CD4-positive, CD25-positive, alpha-beta regulatory T cell (primary cell): ENCODE data around the gene HSPB6. TPM values are rescaled to one million over a fixed set of nuclear protein-coding genes. Genes with fewer than 3 reads are reported as not detected.
A peak's percentile ranks its signal among the peaks of the same experiment; 100 is the strongest.

ENCODE experiments used
- ATAC-seq, 2 donors: fragments of 150-1000 bp; cut with Tn5 transposase; one replicate each; pipeline ENCODE4 v1.10.0; 2021; ENCODE audit warnings: low read depth in 2 of 2, moderate number of reproducible peaks in 2 of 2, moderate library complexity in 1 of 2
- DNase-seq, 3 donors: peaks; one replicate each; pipeline versions ENCODE4 v3.0.0 to v3.0.0-alpha.2; 2012 to 2022; ENCODE audit warnings: mixed read lengths in 1 of 3
- H3K27ac ChIP-seq: one replicate; pipeline ENCODE4 v1.7.0; 2013; ENCODE audit warnings: mild to moderate bottlenecking, low read length; ENCODE audit not compliant: insufficient read depth, poor library complexity, severe bottlenecking
- H3K27me3 ChIP-seq: one replicate; pipeline ENCODE4 v1.7.0; 2013; ENCODE audit warnings: low read length; ENCODE audit not compliant: control insufficient read depth, insufficient read depth
- H3K36me3 ChIP-seq: one replicate; pipeline ENCODE4 v1.7.0; 2013; ENCODE audit warnings: mild to moderate bottlenecking, low read length, moderate library complexity; ENCODE audit not compliant: control insufficient read depth, insufficient read depth
- H3K4me1 ChIP-seq: 2 replicates; pipeline ENCODE4 v1.7.0; 2013; ENCODE audit warnings: mild to moderate bottlenecking, low read length; ENCODE audit not compliant: insufficient read depth, control insufficient read depth, poor library complexity, severe bottlenecking
- H3K4me3 ChIP-seq: one replicate; pipeline ENCODE4 v1.7.0; 2013; ENCODE audit warnings: low read depth, mild to moderate bottlenecking, low read length, moderate library complexity
- H3K9me3 ChIP-seq, 2 experiments: 1 replicate in 1 of 2; 2 replicates in 1 of 2; pipeline ENCODE4 v1.7.0; 2013; ENCODE audit warnings: low read length in 2 of 2, mild to moderate bottlenecking in 1 of 2, moderate library complexity in 1 of 2; ENCODE audit not compliant: control insufficient read depth in 2 of 2
- H3K27ac Mint-ChIP-seq, 3 donors: one replicate each; pipeline ENCODE4 v1.8.0; 2020 to 2022; ENCODE audit warnings: mild to moderate bottlenecking in 3 of 3, mixed read lengths in 3 of 3, moderate library complexity in 2 of 3
- H3K27me3 Mint-ChIP-seq: one replicate; pipeline ENCODE4 v1.8.0; 2022; ENCODE audit warnings: mild to moderate bottlenecking, mixed read lengths
- H3K36me3 Mint-ChIP-seq: one replicate; pipeline ENCODE4 v1.8.0; 2020; ENCODE audit warnings: mixed read lengths
- H3K4me1 Mint-ChIP-seq, 4 donors: one replicate each; pipeline ENCODE4 v1.8.0; 2020 to 2022; ENCODE audit warnings: mixed read lengths in 4 of 4, mild to moderate bottlenecking in 1 of 4
- H3K4me3 Mint-ChIP-seq, 4 donors: one replicate each; pipeline ENCODE4 v1.8.0; 2020 to 2022; ENCODE audit warnings: mild to moderate bottlenecking in 4 of 4, mixed read lengths in 4 of 4, moderate library complexity in 3 of 4
- H3K9me3 Mint-ChIP-seq, 7 donors: one replicate each; pipeline ENCODE4 v1.8.0; 2020 to 2022; ENCODE audit warnings: mixed read lengths in 7 of 7, mild to moderate bottlenecking in 3 of 7, moderate library complexity in 2 of 7
- polyA plus RNA-seq, 4 donors: library from polyadenylated mRNA; unstranded; fragments of 300-500 nt; fragmentation: Illumina TruSeq; gene quantifications; one replicate each; pipeline ENCODE4 v1.2.3, GENCODE V29; 2021
- total RNA-seq: library from RNA; stranded (reverse); gene quantifications from one replicate; pipeline ENCODE4 v1.2.3, GENCODE V29; 2022

The HSPB6 gene
- total and polyA plus RNA-seq, 5 donors from 2014 or later = not detected

DNA sequence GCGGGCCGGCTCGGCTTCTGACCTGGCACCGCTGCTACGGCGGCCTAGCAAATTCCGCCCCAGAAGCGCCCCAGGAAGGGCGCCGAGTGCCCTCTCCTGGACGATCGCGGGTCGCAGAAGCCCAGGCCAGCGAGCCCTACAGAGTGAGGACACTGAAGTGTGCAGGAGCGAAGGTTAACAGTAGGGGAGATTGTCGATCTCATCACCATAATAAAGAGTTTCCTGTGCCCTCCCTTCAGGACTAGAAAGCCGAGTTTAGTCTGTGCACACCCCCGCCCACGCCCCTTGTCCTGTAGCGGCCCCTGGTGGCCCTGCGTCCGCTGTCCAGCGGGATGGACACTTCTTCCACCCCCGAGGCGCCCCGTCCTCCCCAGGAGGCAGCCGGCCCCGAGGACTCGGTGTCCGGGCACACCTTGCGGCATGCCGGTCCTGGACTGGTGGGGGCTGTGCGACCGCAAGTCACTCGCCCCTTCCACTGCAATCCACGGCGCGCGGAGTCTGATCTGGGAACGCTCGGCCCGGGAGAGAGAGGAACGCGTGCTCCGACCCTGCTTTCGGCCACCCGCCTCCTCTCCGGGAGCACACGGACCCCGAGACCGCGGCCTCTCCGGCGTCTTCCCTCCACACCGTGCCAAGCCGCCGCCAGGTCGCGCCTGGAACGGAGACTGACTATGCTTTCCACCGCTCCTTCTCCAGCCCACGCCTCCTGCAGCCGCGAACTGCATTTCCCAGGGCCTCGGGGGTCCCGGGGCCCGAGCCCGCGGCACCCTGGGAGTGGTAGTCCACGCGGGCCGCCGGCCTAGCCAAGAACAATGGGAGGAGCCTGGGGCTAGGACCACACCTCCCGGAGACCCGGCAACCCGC, 39.8 kb downstream of the HSPB6 start:
- H3K4me1 ChIP-seq = peaks cover 67% of the 10 kb centered on the region
- no peaks in the 10 kb centered on the region for H3K9me3 ChIP-seq
- Mint-ChIP-seq H3K9me3 (peaks cover 0 to 1% (median 0%) of the 10 kb centered on the region in 7 donors), H3K27me3 (peaks cover 4% of the 10 kb centered on the region), H3K4me3 (peak overlapping the region; percentile 86 to 99 (median 94)), H3K36me3 (peaks cover 7% of the 10 kb centered on the region), H3K4me1 (peaks cover 11 to 71% (median 39%) of the 10 kb centered on the region in 4 donors), H3K27ac (peak overlapping the region; percentile 92 to 95 (median 95))
- DNase-seq (peak; percentile 94 to 98 (median 98)), ATAC-seq (peak; percentile 83)
- peak overlapping the region; percentile 68 for H3K4me3 ChIP-seq
- no peaks in the 10 kb centered on the region for H3K27me3 ChIP-seq
- H3K36me3 ChIP-seq = peaks cover 12% of the 10 kb centered on the region
- H3K27ac ChIP-seq = peak overlapping the region; percentile 95

DNA sequence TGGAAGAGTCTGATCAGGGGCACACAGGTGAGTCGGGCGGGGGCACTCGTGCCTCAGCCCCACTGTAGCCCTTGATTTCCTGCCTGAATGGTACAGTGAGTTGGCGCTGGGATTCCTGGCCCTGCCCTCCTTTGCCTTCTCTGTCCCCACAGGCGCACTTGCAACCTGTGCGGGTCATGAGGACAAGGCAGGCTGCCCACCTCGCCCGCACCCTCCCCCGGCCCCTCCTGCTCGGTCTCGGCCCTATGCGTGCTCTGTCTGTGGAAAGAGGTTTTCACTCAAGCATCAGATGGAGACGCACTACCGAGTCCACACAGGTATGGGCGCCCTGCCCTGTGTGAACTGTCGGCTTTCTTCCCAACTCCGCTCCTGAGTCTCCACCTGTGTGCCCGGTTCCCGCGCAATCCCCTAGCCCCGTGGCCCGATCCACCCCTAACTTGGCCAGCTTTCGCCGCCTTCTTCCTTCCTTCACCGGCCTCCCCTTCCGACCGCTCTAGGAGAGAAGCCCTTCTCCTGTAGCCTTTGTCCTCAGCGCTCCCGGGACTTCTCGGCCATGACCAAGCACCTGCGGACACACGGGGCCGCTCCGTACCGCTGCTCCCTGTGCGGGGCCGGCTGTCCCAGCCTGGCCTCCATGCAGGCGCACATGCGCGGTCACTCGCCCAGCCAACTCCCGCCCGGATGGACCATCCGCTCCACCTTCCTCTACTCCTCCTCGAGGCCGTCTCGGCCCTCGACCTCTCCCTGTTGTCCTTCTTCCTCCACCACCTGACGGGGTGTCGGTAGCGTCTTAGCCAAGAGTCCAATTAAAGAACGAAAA, 40.6 kb downstream of the HSPB6 start:
- Mint-ChIP-seq H3K27me3 (peaks cover 4% of the 10 kb centered on the region), H3K4me1 (peaks cover 14 to 71% (median 45%) of the 10 kb centered on the region in 4 donors), H3K4me3 (peak overlapping the region; percentile 86 to 99 (median 94)), H3K36me3 (peaks cover 3% of the 10 kb centered on the region), H3K27ac (peak overlapping the region; percentile 92 to 95 (median 95)), H3K9me3 (peaks cover 0 to 1% (median 0%) of the 10 kb centered on the region in 7 donors)
- no peak for ATAC-seq
- Histone ChIP-seq H3K27ac (peak overlapping the region; percentile 95), H3K9me3 (no peaks in the 10 kb centered on the region), H3K27me3 (no peaks in the 10 kb centered on the region), H3K4me3 (peak overlapping the region; percentile 68), H3K4me1 (peaks cover 75% of the 10 kb centered on the region), H3K36me3 (peaks cover 6% of the 10 kb centered on the region)
- peak in 2 of 3 donors; percentile 31 to 48 for DNase-seq

DNA sequence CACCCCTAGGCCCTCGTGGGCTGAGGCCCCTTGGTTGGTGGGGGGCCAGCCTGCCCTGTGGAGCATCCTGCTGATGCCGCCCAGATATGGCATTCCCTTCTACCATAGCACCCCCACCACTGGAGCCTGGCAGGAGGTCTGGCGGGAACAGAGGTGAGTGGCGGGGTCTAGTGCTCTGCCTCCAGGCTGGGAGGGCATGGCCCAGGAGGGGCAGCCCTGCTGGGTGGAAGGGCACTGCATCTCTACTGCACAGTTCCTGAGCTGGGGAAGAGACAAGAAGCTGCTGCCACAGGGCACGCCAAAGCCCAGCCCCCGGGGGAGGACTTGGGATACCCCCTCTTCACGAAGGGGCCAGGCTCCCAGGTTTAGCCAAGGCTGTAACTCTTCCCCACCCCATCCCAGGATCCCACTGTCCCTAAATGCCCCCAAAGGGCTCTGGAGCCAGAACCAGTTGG, 41.4 kb downstream of the HSPB6 start:
- no peak overlapping the region for H3K4me3 ChIP-seq
- peaks cover 83% of the 10 kb centered on the region for H3K4me1 ChIP-seq
- no peak for DNase-seq

DNA sequence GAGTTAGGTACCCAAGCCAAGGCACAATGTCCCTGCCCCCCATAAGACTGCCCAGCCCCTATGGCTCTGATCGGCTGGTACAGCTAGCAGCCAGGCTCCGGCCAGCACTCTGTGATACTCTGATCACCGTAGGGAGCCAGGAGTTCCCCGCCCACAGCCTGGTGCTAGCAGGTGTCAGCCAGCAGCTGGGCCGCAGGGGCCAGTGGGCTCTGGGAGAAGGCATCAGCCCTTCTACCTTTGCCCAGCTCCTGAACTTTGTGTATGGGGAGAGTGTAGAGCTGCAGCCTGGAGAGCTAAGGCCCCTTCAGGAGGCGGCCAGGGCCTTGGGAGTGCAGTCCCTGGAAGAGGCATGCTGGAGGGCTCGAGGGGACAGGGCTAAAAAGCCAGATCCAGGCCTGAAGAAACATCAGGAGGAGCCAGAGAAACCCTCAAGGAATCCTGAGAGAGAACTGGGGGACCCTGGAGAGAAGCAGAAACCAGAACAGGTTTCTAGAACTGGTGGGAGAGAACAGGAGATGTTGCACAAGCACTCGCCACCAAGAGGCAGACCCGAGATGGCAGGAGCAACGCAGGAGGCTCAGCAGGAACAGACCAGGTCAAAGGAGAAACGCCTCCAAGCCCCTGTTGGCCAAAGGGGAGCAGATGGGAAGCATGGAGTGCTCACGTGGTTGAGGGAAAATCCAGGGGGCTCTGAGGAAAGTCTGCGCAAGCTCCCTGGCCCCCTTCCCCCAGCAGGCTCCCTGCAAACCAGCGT, 42.1 kb downstream of the HSPB6 start:
- no peaks in the 10 kb centered on the region for H3K9me3 Mint-ChIP-seq
- Histone ChIP-seq H3K4me3 (peak overlapping the region; percentile 69), H3K27me3 (no peaks in the 10 kb centered on the region), H3K4me1 (peaks cover 84% of the 10 kb centered on the region), H3K27ac (peak overlapping the region; percentile 95), H3K36me3 (no peaks in the 10 kb centered on the region), H3K9me3 (no peaks in the 10 kb centered on the region)
- H3K27ac Mint-ChIP-seq = peak overlapping the region; percentile 95 to 98 (median 97)
- H3K4me3 Mint-ChIP-seq = peak overlapping the region; percentile 85 to 93 (median 88)
- peaks cover 20 to 78% (median 52%) of the 10 kb centered on the region in 4 donors for H3K4me1 Mint-ChIP-seq
- no peak for ATAC-seq
- peaks cover 4% of the 10 kb centered on the region for H3K27me3 Mint-ChIP-seq
- H3K36me3 Mint-ChIP-seq = no peaks in the 10 kb centered on the region
- peak in 2 of 3 donors; percentile 24 to 58 for DNase-seq

More for the DNA sequence above, 41.4 kb downstream of the HSPB6 start:
- Mint-ChIP-seq H3K4me3 (peak overlapping the region; percentile 86 to 99 (median 94)), H3K27me3 (peaks cover 4% of the 10 kb centered on the region), H3K36me3 (peaks cover 3% of the 10 kb centered on the region), H3K27ac (peak overlapping the region; percentile 92 to 95 (median 95)), H3K9me3 (peaks cover 0 to 1% (median 0%) of the 10 kb centered on the region in 7 donors), H3K4me1 (peaks cover 20 to 78% (median 51%) of the 10 kb centered on the region in 4 donors)
- Histone ChIP-seq H3K36me3 (peaks cover 5% of the 10 kb centered on the region), H3K27me3 (no peaks in the 10 kb centered on the region), H3K27ac (peak overlapping the region; percentile 95), H3K9me3 (no peaks in the 10 kb centered on the region)
- no peak for ATAC-seq

DNA sequence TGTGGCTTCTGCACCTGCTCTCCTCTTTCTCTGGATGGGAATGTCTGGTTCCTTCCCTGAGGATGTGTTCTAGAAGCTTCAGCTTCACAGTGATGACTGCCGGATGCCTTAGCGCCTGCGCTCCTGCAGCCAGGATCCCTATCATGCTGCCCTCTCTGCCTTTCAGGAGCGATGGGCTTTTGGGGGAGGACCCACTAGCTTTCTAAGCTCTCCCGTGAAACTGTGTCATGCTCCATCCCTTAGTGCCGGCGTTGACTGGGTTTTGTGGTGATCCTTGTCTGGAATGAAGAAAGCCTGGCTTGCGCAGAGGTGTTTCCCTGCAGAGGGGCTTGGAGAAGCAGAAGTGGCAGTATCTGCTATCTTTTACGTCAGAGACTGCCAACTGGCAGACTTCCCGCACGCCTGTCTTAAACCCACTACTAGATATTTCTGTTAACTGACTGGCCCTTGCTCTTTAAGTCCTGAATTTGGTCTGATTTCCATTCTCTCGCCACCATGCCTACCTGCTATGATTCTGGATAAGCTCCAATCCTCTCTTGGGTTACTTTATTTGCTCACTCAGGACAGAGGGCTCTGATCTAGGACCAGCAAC, 42.8 kb downstream of the HSPB6 start:
- Mint-ChIP-seq H3K4me1 (peaks cover 20 to 72% (median 48%) of the 10 kb centered on the region in 4 donors), H3K4me3 (peak overlapping the region; percentile 85 to 93 (median 88))

DNA sequence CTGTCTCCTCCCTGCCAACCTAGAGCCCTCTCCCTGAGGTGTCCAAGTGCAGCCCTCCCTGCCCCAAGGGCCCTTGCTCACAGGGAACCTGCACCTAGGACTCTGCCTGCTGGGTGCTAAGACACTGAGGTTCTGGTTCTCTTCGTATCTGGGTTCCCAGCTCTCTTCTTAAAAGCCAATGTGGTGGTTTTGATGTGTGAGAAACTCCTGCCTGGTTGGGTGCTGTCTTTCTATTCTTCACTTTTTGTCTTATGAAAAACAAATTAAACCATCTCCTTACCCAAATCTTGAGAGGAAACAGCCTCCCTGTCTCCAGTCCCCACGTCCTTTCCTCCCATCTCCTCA, 43.4 kb downstream of the HSPB6 start:
- Mint-ChIP-seq H3K4me3 (peak overlapping the region; percentile 85 to 93 (median 88)), H3K27me3 (peaks cover under 1% of the 10 kb centered on the region), H3K9me3 (no peaks in the 10 kb centered on the region)

More for the DNA sequence above, 42.8 kb downstream of the HSPB6 start:
- Mint-ChIP-seq H3K9me3 (no peaks in the 10 kb centered on the region), H3K36me3 (no peaks in the 10 kb centered on the region), H3K27me3 (peaks cover 4% of the 10 kb centered on the region), H3K27ac (peak overlapping the region; percentile 95 to 98 (median 97))
- peak overlapping the region; percentile 95 for H3K27ac ChIP-seq
- ATAC-seq = no peak
- peak overlapping the region; percentile 69 for H3K4me3 ChIP-seq
- H3K9me3 ChIP-seq = no peaks in the 10 kb centered on the region
- DNase-seq = peak in 1 of 3 donors; percentile 9
- no peaks in the 10 kb centered on the region for H3K27me3 ChIP-seq
- H3K36me3 ChIP-seq = no peaks in the 10 kb centered on the region
- H3K4me1 ChIP-seq = peaks cover 76% of the 10 kb centered on the region

More for the DNA sequence above, 43.4 kb downstream of the HSPB6 start:
- peak in 1 of 3 donors; percentile 41 for DNase-seq
- peaks cover 70% of the 10 kb centered on the region for H3K4me1 ChIP-seq
- no peaks in the 10 kb centered on the region for H3K9me3 ChIP-seq
- no peaks in the 10 kb centered on the region for H3K36me3 Mint-ChIP-seq
- H3K4me1 Mint-ChIP-seq = peaks cover 20 to 69% (median 48%) of the 10 kb centered on the region in 4 donors
- H3K27me3 ChIP-seq = no peaks in the 10 kb centered on the region
- H3K27ac ChIP-seq = peak overlapping the region; percentile 95
- peak overlapping the region; percentile 69 for H3K4me3 ChIP-seq
- ATAC-seq = no peak
- H3K36me3 ChIP-seq = no peaks in the 10 kb centered on the region
- H3K27ac Mint-ChIP-seq = peak overlapping the region; percentile 95 to 98 (median 95)
